ENCODE results near the gene MBD4. TPM values are rescaled to one million over a fixed set of nuclear protein-coding genes. Genes with fewer than 3 reads are reported as not detected.

MBD4 gene
- polyA plus RNA-seq, 4 donors, result 17.0 to 32.7 (median 22.5) TPM

DNA sequence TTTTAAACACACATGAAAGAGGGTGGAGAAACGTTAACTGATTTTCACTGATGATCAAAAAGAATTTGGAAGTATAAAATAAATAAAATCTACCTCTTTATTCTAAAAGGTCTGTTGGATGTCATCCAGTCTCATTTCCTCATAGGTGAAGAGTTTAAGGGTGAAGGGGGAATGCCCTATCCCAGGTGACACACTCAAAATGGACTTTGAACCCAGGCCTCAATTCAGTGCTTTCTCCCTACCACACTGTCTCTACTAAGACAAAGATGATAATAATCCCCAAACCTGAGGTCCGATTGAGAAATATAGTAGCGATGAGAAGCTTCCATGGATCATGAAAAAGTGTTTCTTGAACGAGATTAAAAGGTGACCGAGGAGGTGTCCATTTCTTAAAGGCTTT lies 6.2 kb downstream of the MBD4 start:
- Histone ChIP-seq H3K4me1 (ENCODE audit: control insufficient read depth in 3 of 3, insufficient read depth in 2 of 3, low read depth in 1 of 3, low read length in 2 of 3) (peaks cover 0 to 4% (median 3%) of the 10 kb centered on the region in 3 donors), H3K36me3 (ENCODE audit: control insufficient read depth in 3 of 3, insufficient read depth in 2 of 3, low read depth in 1 of 3, low read length in 3 of 3) (peaks cover 12 to 19% (median 13%) of the 10 kb centered on the region in 3 donors), H3K27ac (ENCODE audit: low read depth in 1 of 3, low read length in 2 of 3) (peak overlapping the region in 2 of 3 donors; percentile 33 to 55), H3K27me3 (ENCODE audit: control insufficient read depth in 3 of 3, insufficient read depth in 3 of 3, low read length in 3 of 3) (no peaks in the 10 kb centered on the region), H3K4me3 (ENCODE audit: low read depth in 1 of 3, low read length in 3 of 3) (no peak overlapping the region), H3K9me3 (ENCODE audit: control insufficient read depth in 2 of 2, insufficient read depth in 1 of 2, low read depth in 1 of 2, low read length in 1 of 2) (no peaks in the 10 kb centered on the region)
- WGBS, 3 donors, result 54 to 85% (median 71%) methylated on average over 5 of the region's 5 CpGs
- DNase-seq, result peak; percentile 58 to 66
- FAIRE-seq, result no peak

DNA sequence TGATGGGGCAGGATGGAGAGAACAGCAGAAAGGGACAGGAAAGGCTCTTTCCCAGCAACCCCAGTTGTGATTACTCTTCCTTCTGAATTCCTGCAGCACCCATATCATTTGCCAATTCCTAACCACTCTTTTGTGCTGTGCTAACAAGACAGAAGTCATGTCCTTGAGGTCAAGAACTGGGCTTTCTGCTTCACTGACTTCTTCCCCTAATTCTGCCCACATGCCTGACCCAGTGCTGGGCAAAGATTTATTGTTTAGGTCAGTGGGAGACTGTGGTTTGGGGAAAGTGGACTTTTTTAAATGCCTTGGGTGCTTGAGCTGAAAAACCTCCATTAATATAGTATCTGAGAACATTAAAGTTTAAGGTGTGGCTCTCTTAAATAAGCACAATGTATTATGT lies 7.1 kb downstream of the MBD4 start:
- peaks cover 0 to 8% (median 3%) of the 10 kb centered on the region in 3 donors for H3K4me1 ChIP-seq (ENCODE audit: control insufficient read depth in 3 of 3, insufficient read depth in 2 of 3, low read depth in 1 of 3, low read length in 2 of 3)
- no peak for FAIRE-seq
- H3K36me3 ChIP-seq (ENCODE audit: control insufficient read depth in 3 of 3, insufficient read depth in 2 of 3, low read depth in 1 of 3, low read length in 3 of 3), result peaks cover 11 to 19% (median 13%) of the 10 kb centered on the region in 3 donors
- H3K27me3 ChIP-seq (ENCODE audit: control insufficient read depth in 3 of 3, insufficient read depth in 3 of 3, low read length in 3 of 3), result no peaks in the 10 kb centered on the region
- H3K4me3 ChIP-seq (ENCODE audit: low read depth in 1 of 3, low read length in 3 of 3), result no peak overlapping the region
- no peak for DNase-seq
- H3K27ac ChIP-seq (ENCODE audit: low read depth in 1 of 3, low read length in 2 of 3), result no peak overlapping the region
- H3K9me3 ChIP-seq (ENCODE audit: control insufficient read depth in 2 of 2, insufficient read depth in 1 of 2, low read depth in 1 of 2, low read length in 1 of 2), result no peaks in the 10 kb centered on the region

DNA sequence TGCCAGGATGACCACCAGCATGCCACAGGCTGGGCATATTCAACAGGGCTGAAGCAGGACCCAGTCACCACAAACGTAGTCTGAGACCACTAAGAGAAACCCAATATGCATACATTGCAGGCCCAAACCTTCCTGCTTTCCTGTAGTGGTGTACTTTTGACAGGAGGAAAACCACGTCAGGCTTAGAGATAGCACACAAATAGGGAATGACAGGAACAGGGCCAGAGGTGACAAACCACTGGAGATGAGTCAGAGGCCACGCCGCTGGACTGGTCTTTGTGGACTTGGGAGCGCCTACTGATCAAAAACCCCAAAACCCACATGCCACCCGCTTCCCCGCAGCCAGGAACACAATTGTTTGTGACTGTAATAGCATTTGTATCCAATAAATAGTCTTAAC lies 7.7 kb downstream of the MBD4 start:
- no peaks in the 10 kb centered on the region for H3K9me3 ChIP-seq (ENCODE audit: control insufficient read depth in 2 of 2, insufficient read depth in 1 of 2, low read depth in 1 of 2, low read length in 1 of 2)
- H3K36me3 ChIP-seq (ENCODE audit: control insufficient read depth in 3 of 3, insufficient read depth in 2 of 3, low read depth in 1 of 3, low read length in 3 of 3), result peaks cover 9 to 19% (median 11%) of the 10 kb centered on the region in 3 donors
- H3K4me3 ChIP-seq (ENCODE audit: low read depth in 1 of 3, low read length in 3 of 3), result no peak overlapping the region
- no peak overlapping the region for H3K27ac ChIP-seq (ENCODE audit: low read depth in 1 of 3, low read length in 2 of 3)
- H3K4me1 ChIP-seq (ENCODE audit: control insufficient read depth in 3 of 3, insufficient read depth in 2 of 3, low read depth in 1 of 3, low read length in 2 of 3), result peaks cover 0 to 8% (median 3%) of the 10 kb centered on the region in 3 donors
- no peak for FAIRE-seq
- H3K27me3 ChIP-seq (ENCODE audit: control insufficient read depth in 3 of 3, insufficient read depth in 3 of 3, low read length in 3 of 3), result no peaks in the 10 kb centered on the region
- no peak for DNase-seq
- WGBS, 3 donors, result 72 to 86% (median 79%) methylated on average over 7 of the region's 7 CpGs

DNA sequence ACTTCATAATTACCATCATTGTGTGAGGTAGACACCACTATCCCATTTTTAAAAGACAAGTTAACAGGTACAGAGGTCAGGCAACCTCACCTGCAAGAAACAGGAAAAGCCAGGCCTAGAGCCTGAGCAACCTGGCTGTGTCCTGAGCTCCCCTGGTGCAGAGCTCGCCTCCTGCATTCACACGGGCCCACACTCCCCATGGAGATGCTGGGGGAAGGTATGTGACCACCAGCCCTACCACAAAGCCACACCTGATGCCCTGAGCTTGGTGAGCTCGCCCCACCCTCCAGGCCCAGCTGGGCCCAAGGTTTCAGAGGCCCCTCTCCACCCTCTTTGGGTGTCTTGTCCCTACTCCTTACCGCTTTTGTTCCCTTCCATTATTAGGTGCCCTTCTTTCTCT lies 10.1 kb downstream of the MBD4 start:
- no peak for DNase-seq
- Histone ChIP-seq H3K4me1 (ENCODE audit: control insufficient read depth in 3 of 3, insufficient read depth in 2 of 3, low read depth in 1 of 3, low read length in 2 of 3) (peaks cover 0 to 8% (median 0%) of the 10 kb centered on the region in 3 donors), H3K27me3 (ENCODE audit: control insufficient read depth in 3 of 3, insufficient read depth in 3 of 3, low read length in 3 of 3) (no peaks in the 10 kb centered on the region), H3K36me3 (ENCODE audit: control insufficient read depth in 3 of 3, insufficient read depth in 2 of 3, low read depth in 1 of 3, low read length in 3 of 3) (peaks cover 5 to 17% (median 6%) of the 10 kb centered on the region in 3 donors), H3K9me3 (ENCODE audit: control insufficient read depth in 2 of 2, insufficient read depth in 1 of 2, low read depth in 1 of 2, low read length in 1 of 2) (no peaks in the 10 kb centered on the region), H3K4me3 (ENCODE audit: low read depth in 1 of 3, low read length in 3 of 3) (no peak overlapping the region), H3K27ac (ENCODE audit: low read depth in 1 of 3, low read length in 2 of 3) (no peak overlapping the region)
- FAIRE-seq, result no peak
- WGBS, 3 donors, result 70 to 78% (median 75%) methylated on average over 4 of the region's 4 CpGs

DNA sequence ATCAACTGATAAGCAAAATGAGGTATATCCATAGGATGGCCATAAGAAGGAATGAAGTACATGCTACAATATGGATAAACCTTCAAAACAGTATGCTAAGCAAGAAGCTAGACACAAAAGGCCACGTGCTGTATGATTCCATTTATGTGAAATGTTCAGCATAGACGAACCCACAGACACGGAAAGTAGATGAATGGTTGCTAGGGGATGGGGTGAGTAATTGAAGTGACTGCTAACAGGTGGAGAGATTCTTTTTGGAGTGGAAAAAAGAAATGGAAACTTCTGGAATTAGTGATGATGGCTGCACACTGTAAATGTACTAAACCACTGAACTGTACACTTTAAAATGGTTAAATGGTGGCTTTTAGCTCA lies 10.7 kb downstream of the MBD4 start:
- DNase-seq (no peak), FAIRE-seq (no peak)
- WGBS, 3 donors, result 80 to 88% (median 81%) methylated on average over 3 of the region's 3 CpGs
- H3K4me1 ChIP-seq (ENCODE audit: control insufficient read depth in 3 of 3, insufficient read depth in 2 of 3, low read depth in 1 of 3, low read length in 2 of 3), result peaks cover 0 to 8% (median 0%) of the 10 kb centered on the region in 3 donors
- no peaks in the 10 kb centered on the region for H3K9me3 ChIP-seq (ENCODE audit: control insufficient read depth in 2 of 2, insufficient read depth in 1 of 2, low read depth in 1 of 2, low read length in 1 of 2)
- peak overlapping the region in 1 of 3 donors; percentile 35 for H3K27ac ChIP-seq (ENCODE audit: low read depth in 1 of 3, low read length in 2 of 3)
- H3K36me3 ChIP-seq (ENCODE audit: control insufficient read depth in 3 of 3, insufficient read depth in 2 of 3, low read depth in 1 of 3, low read length in 3 of 3), result peaks cover 5 to 17% (median 6%) of the 10 kb centered on the region in 3 donors
- no peaks in the 10 kb centered on the region for H3K27me3 ChIP-seq (ENCODE audit: control insufficient read depth in 3 of 3, insufficient read depth in 3 of 3, low read length in 3 of 3)
- H3K4me3 ChIP-seq (ENCODE audit: low read depth in 1 of 3, low read length in 3 of 3), result no peak overlapping the region

DNA sequence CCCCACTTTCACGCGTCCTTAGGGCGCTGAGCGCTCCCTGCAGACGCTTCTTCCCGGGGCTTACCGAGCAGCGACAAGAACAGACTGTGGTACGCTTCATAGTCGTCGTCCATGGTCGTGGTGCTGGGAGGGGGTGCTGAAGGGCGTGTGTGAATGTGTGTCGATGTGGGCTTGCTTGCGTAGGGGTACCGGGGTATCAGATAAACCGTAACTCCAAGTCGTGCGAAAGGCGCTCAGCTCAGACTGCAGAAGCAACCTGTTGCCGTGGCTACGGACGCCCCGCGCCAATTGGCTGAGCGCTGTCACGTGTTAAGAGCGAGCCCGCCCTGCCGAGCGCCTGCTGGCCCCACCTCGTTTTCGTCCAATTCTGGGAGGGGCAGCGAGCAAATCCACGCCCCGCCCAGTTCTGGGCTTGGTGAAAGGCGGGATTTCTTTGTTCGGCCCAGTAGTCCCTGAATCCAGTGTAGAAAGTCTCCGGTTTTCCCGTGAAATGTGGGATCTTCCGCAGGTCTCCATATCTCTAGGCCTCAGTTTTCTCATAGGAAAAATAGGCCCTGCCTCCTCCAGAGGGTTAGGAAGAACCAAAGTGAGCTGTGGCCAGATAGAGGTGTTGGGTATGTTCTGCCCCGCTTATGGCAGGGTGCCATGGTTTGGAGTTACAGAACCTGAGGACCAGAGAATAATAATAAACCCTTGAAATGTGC lies 11.2 kb downstream of the MBD4 start, which contains the start of gene EFCAB12:
EFCAB12 (minus strand) TSS at position 261 of the 704 bp plus-strand sequence; CDS start at position 113, 148 bp downstream.
- Histone ChIP-seq H3K27me3 (ENCODE audit: control insufficient read depth in 3 of 3, insufficient read depth in 3 of 3, low read length in 3 of 3) (no peaks in the 10 kb centered on the region), H3K36me3 (ENCODE audit: control insufficient read depth in 3 of 3, insufficient read depth in 2 of 3, low read depth in 1 of 3, low read length in 3 of 3) (peaks cover 3 to 17% (median 5%) of the 10 kb centered on the region in 3 donors), H3K9me3 (ENCODE audit: control insufficient read depth in 2 of 2, insufficient read depth in 1 of 2, low read depth in 1 of 2, low read length in 1 of 2) (no peaks in the 10 kb centered on the region), H3K4me3 (ENCODE audit: low read depth in 1 of 3, low read length in 3 of 3) (peak within 1 kb of the TSS in 2 of 3 donors; percentile 8 to 54), H3K27ac (ENCODE audit: low read depth in 1 of 3, low read length in 2 of 3) (peak within 1 kb of the TSS in 2 of 3 donors; percentile 35 to 52), H3K4me1 (ENCODE audit: control insufficient read depth in 3 of 3, insufficient read depth in 2 of 3, low read depth in 1 of 3, low read length in 2 of 3) (peaks cover 0 to 8% (median 0%) of the 10 kb centered on the region in 3 donors)
- WGBS, 3 donors, result 3% methylated on average over 42 of the region's 42 CpGs
- FAIRE-seq (no peak), DNase-seq (peak; percentile 95)

DNA sequence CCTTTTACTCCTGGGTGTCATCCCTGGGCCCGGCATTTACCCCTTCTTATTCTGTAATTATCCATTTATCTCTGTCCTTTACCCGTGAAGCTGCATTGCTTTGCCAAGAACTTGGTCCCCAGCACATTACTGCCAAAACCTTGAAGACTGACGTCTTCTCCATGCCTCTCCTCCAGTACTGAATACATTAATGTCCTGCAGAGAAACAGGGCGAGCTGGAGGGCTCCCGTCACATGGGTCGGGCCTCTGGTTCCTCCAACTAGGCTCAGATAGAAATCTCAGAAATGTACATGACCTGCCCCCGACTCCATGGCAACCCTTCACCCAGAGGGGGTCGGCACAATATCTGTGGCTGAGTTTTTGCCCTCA lies 11.8 kb downstream of the MBD4 start:
- DNase-seq (no peak), FAIRE-seq (no peak)
- Histone ChIP-seq H3K27ac (ENCODE audit: low read depth in 1 of 3, low read length in 2 of 3) (no peak overlapping the region), H3K9me3 (ENCODE audit: control insufficient read depth in 2 of 2, insufficient read depth in 1 of 2, low read depth in 1 of 2, low read length in 1 of 2) (no peaks in the 10 kb centered on the region), H3K36me3 (ENCODE audit: control insufficient read depth in 3 of 3, insufficient read depth in 2 of 3, low read depth in 1 of 3, low read length in 3 of 3) (peaks cover 3 to 17% (median 4%) of the 10 kb centered on the region in 3 donors), H3K27me3 (ENCODE audit: control insufficient read depth in 3 of 3, insufficient read depth in 3 of 3, low read length in 3 of 3) (no peaks in the 10 kb centered on the region), H3K4me3 (ENCODE audit: low read depth in 1 of 3, low read length in 3 of 3) (peak overlapping the region in 2 of 3 donors; percentile 8 to 54), H3K4me1 (ENCODE audit: control insufficient read depth in 3 of 3, insufficient read depth in 2 of 3, low read depth in 1 of 3, low read length in 2 of 3) (peaks cover 0 to 8% (median 0%) of the 10 kb centered on the region in 3 donors)
- WGBS, 3 donors, result 7 to 16% (median 10%) methylated on average over 8 of the region's 8 CpGs

DNA sequence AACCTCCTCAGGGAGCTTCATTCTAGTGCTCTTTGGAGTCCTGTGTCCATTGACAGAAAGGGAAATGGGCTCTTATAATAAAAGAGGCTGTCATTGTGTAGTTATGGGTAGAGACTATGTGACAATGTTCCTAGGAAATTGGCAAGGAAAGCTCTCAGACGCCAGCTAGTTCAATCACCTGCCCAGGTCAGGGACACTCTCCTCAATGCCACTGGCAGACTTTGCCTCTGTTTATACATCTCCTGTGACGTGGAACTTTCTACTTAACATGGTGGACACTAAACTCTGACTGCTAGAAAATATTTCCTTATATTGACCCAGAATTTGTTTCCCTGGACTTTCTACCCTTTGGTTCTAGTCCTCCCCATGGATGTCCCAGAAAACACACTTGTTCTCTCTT lies 14.1 kb downstream of the MBD4 start:
- FAIRE-seq, result no peak

More for the DNA sequence above, 14.1 kb downstream of the MBD4 start:
- Histone ChIP-seq H3K9me3 (ENCODE audit: control insufficient read depth in 2 of 2, insufficient read depth in 1 of 2, low read depth in 1 of 2, low read length in 1 of 2) (no peaks in the 10 kb centered on the region), H3K4me3 (ENCODE audit: low read depth in 1 of 3, low read length in 3 of 3) (no peak overlapping the region), H3K27me3 (ENCODE audit: control insufficient read depth in 3 of 3, insufficient read depth in 3 of 3, low read length in 3 of 3) (no peaks in the 10 kb centered on the region), H3K27ac (ENCODE audit: low read depth in 1 of 3, low read length in 2 of 3) (no peak overlapping the region), H3K4me1 (ENCODE audit: control insufficient read depth in 3 of 3, insufficient read depth in 2 of 3, low read depth in 1 of 3, low read length in 2 of 3) (peaks cover 0 to 8% (median 0%) of the 10 kb centered on the region in 3 donors), H3K36me3 (ENCODE audit: control insufficient read depth in 3 of 3, insufficient read depth in 2 of 3, low read depth in 1 of 3, low read length in 3 of 3) (peaks cover 0 to 4% (median 0%) of the 10 kb centered on the region in 3 donors)
- no peak for DNase-seq
- 29 to 64% (median 40%) methylated on average over 2 of the region's 2 CpGs for WGBS, 3 donors
